SU-DHL-6 (cell line): ENCODE data around the gene GSC2.

Source experiments
- H2AFZ ChIP-seq: fragments of 200-600 bp; sonication (generic); 2 replicates; pipeline ENCODE4 v1.6.1; 2014; ENCODE audit warnings: low read depth, mild to moderate bottlenecking, moderate library complexity, mixed read lengths, antibody characterized with exemption, low read length; ENCODE audit not compliant: severe bottlenecking
- H3F3A ChIP-seq: fragments of 200-600 bp; shearing (Covaris generic); 2 replicates; pipeline ENCODE4 v1.6.0; 2016; ENCODE audit warnings: antibody characterized with exemption, mild to moderate bottlenecking; ENCODE audit not compliant: insufficient read depth
- H3K27ac ChIP-seq: fragments of 200-600 bp; sonication (generic); 2 replicates; pipeline ENCODE4 v1.5.1; 2016; ENCODE audit warnings: low read depth, mild to moderate bottlenecking, low read length, moderate library complexity, mixed read lengths
- H3K27me3 ChIP-seq: fragments of 200-600 bp; sonication (generic), shearing (Covaris generic); 2 replicates; pipeline ENCODE4 v1.6.0; 2014; ENCODE audit warnings: mild to moderate bottlenecking, low read length
- H3K36me3 ChIP-seq: fragments of 200-600 bp; sonication (generic); 2 replicates; pipeline ENCODE4 v1.6.1; 2014; ENCODE audit warnings: mild to moderate bottlenecking, low read length, mixed read lengths
- H3K4me2 ChIP-seq: fragments of 300-600, 200-600 bp; shearing (Covaris generic), sonication (generic); 2 replicates; pipeline ENCODE4 v1.6.0; 2014; ENCODE audit warnings: low read length, low read depth, mild to moderate bottlenecking; ENCODE audit not compliant: poor library complexity, severe bottlenecking
- H3K4me3 ChIP-seq: fragments of 200-600 bp; sonication (generic); 2 replicates; pipeline ENCODE4 v1.5.1; 2014; ENCODE audit warnings: antibody characterized with exemption, low read length, mild to moderate bottlenecking, mixed read lengths; ENCODE audit not compliant: insufficient read depth, poor library complexity, severe bottlenecking
- H3K79me2 ChIP-seq: fragments of 200-600 bp; sonication (generic); 2 replicates; pipeline ENCODE4 v1.6.1; 2014; ENCODE audit warnings: mild to moderate bottlenecking, low read length, moderate library complexity; ENCODE audit not compliant: insufficient read depth
- H3K9ac ChIP-seq: fragments of 200-600 bp; sonication (generic); 2 replicates; pipeline ENCODE4 v1.7.0; 2014; ENCODE audit warnings: mild to moderate bottlenecking, low read length
- H3K9me2 ChIP-seq: fragments of 200-600 bp; sonication (generic); replicated peaks from 2 replicates; pipeline ENCODE4 v1.6.1; 2014; ENCODE audit warnings: low read length; ENCODE audit not compliant: insufficient read depth
- H3K9me3 ChIP-seq: fragments of 200-600 bp; sonication (generic); 2 replicates; pipeline ENCODE4 v1.6.1; 2014; ENCODE audit warnings: low read length, mixed read lengths; ENCODE audit not compliant: insufficient read depth
- H4K20me1 ChIP-seq: fragments of 200-600 bp; sonication (generic); 2 replicates; pipeline ENCODE4 v1.6.1; 2014; ENCODE audit warnings: low read depth, mild to moderate bottlenecking, antibody characterized with exemption, low read length, moderate library complexity, mixed read lengths
- CTCF ChIP-seq: fragments of 200-600 bp; sonication (generic); IDR thresholded peaks from one replicate; pipeline ENCODE4 v1.5.1; 2017; ENCODE audit warnings: antibody characterized with exemption, mild to moderate bottlenecking, low read length, moderate library complexity; ENCODE audit not compliant: insufficient read depth, poor library complexity, severe bottlenecking
- EZH2phosphoT487 ChIP-seq: fragments of 200-600 bp; sonication (generic), shearing (Covaris generic); conservative IDR thresholded peaks from 2 replicates; pipeline ENCODE4 v1.6.1; 2018; ENCODE audit warnings: mild to moderate bottlenecking, antibody characterized with exemption, low read length, moderate library complexity, mixed read lengths

Gene GSC2

GRCh38 chr22:19193879-19194278, 43.8 kb upstream of the GSC2 start:
- Histone ChIP-seq H3K9ac (no peak overlapping the region), H3K36me3 (no peaks in the 10 kb centered on the region), H3K4me2 (no peak overlapping the region), H3K27me3 (no peaks in the 10 kb centered on the region), H3F3A (no peaks in the 10 kb centered on the region), H3K9me2 (no peaks in the 10 kb centered on the region), H3K79me2 (no peaks in the 10 kb centered on the region), H3K9me3 (no peaks in the 10 kb centered on the region), H3K27ac (no peak overlapping the region), H3K4me3 (no peak overlapping the region), H2AFZ (no peak overlapping the region), H4K20me1 (no peaks in the 10 kb centered on the region)
- TF ChIP-seq CTCF (no peak), EZH2phosphoT487 (no peak)

- Histone ChIP-seq H4K20me1 (no peaks in the 10 kb centered on the region), H2AFZ (no peak overlapping the region), H3K9ac (no peak overlapping the region), H3K4me3 (no peak overlapping the region), H3K9me3 (no peaks in the 10 kb centered on the region), H3K27me3 (no peaks in the 10 kb centered on the region), H3K9me2 (no peaks in the 10 kb centered on the region), H3K36me3 (no peaks in the 10 kb centered on the region), H3K27ac (no peak overlapping the region), H3K4me2 (no peak overlapping the region), H3K79me2 (no peaks in the 10 kb centered on the region), H3F3A (no peaks in the 10 kb centered on the region)
- no peak for TF ChIP-seq EZH2phosphoT487
- no peak for TF ChIP-seq CTCF
Observed at GRCh38 chr22:19187716-19188563, 37.8 kb upstream of the GSC2 start.

- Histone ChIP-seq H2AFZ (no peak overlapping the region), H4K20me1 (no peaks in the 10 kb centered on the region), H3K79me2 (no peaks in the 10 kb centered on the region), H3K27me3 (no peaks in the 10 kb centered on the region), H3F3A (no peaks in the 10 kb centered on the region), H3K4me3 (no peak overlapping the region), H3K9me2 (no peaks in the 10 kb centered on the region), H3K9me3 (no peaks in the 10 kb centered on the region), H3K36me3 (no peaks in the 10 kb centered on the region), H3K27ac (no peak overlapping the region), H3K9ac (no peak overlapping the region), H3K4me2 (no peak overlapping the region)
- no peak for TF ChIP-seq CTCF
- no peak for TF ChIP-seq EZH2phosphoT487
Observed at GRCh38 chr22:19184276-19184997, 34.3 kb upstream of the GSC2 start.
